RWPE1 (cell line): ENCODE data around the gene BPIFA1.

Experiments used
- CTCF ChIA-PET: fragments of 350-600 bp; sonication (Branson Sonifier 250); formaldehyde crosslinking; extraction: SDS; loops from one replicate; lab custom pipeline; 2021; lab: Yijun Ruan, JAX
- POLR2A ChIA-PET: fragments of 400-600 bp; formaldehyde crosslinking; extraction: SDS; loops from one replicate; lab custom pipeline; 2020; ENCODE audit warnings: antibody characterized with exemption; ENCODE audit not compliant: low non-redundant PET; lab: Yijun Ruan, JAX
- DNase-seq: peaks from one replicate; pipeline ENCODE4 v3.0.0; 2012; ENCODE audit warnings: low spot score
- H3K27ac ChIP-seq: fragments of 450-650 bp; 2 replicates; pipeline ENCODE4 v1.5.1; 2017
- TF ChIP-seq, protein P1 (sequence below): fragments of 450-650 bp; conservative IDR thresholded peaks from 2 replicates; pipeline ENCODE4 v1.5.1; 2017; ENCODE audit warnings: low read depth, mild to moderate bottlenecking

BPIFA1 gene

DNA sequence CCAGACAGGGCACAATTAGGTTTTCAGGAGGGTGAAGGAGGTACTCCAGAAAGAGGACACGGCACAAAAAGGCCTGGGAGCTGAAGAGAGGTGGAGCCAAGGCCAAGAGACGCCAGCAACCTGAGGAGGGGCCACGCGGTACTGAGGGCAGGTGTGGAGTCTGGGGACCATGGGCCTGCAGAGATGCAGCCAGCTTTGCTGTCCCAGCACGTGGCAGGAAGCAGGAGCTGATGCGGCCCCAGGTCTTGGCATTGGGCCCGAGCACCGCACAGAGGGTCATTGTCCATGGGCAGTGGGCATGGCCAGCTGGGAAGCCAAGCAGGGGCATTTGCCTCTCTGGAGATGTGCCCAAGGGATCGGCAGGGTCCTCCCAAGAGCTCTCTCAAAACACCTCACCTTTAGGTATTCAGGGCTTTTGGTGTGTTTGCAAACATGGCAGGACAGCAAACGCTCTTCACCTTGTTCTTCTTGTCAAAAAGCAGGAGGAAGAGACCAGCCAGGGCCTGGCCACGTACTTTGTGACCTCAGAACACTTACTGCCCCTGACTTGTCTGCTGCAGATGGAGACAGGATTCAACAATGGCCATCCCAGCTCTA lies 45.9 kb downstream of the BPIFA1 start:
- DNase-seq: no peak
- no peak overlapping the region for H3K27ac ChIP-seq
- ChIA-PET CTCF (interaction anchor here (0.5 to 1.2 kb wide), 3 partner anchors 18 to 194 kb away, joined by 3 to 4 read pairs (median 3); no protein-coding TSS in a partner anchor), POLR2A (no interaction called here)
- TF ChIP-seq, protein P1, sequence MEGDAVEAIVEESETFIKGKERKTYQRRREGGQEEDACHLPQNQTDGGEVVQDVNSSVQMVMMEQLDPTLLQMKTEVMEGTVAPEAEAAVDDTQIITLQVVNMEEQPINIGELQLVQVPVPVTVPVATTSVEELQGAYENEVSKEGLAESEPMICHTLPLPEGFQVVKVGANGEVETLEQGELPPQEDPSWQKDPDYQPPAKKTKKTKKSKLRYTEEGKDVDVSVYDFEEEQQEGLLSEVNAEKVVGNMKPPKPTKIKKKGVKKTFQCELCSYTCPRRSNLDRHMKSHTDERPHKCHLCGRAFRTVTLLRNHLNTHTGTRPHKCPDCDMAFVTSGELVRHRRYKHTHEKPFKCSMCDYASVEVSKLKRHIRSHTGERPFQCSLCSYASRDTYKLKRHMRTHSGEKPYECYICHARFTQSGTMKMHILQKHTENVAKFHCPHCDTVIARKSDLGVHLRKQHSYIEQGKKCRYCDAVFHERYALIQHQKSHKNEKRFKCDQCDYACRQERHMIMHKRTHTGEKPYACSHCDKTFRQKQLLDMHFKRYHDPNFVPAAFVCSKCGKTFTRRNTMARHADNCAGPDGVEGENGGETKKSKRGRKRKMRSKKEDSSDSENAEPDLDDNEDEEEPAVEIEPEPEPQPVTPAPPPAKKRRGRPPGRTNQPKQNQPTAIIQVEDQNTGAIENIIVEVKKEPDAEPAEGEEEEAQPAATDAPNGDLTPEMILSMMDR: no peak

DNA sequence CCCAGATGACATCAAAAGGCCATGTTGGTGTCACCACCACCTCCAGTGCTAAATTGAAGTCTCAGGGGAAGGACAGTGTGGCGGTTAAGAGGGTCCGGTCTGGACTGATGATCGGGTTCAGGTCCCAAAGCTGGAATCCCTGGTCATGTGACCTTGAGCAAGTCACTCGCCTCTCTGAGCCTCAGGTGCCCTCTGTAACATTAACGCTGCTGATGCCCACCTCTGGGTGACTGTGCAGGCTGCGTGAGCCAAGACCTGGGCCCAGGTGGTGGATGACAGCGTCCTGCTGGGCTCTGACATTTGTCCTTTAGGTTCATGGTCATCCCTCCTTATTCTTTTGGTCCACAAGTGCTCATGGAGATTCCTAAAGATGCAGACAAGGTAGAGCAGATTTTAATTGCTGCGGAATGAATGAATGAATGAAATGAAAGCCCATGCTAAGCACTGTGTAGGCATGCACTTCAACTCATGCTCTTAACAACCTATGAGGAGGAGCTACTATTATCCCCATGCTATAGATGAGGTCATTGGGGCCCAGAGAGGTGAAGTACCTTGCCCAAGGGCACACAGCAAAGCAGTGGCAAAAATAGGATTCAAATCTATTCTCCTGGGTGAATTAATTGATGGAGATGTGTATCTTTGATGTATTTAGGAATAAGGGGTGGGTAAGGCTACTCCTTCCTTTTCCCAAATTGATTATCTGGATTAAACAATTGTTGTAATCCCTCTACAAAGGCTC lies 46.6 kb downstream of the BPIFA1 start:
- CTCF ChIA-PET: interaction anchor here (1.1 to 1.2 kb wide), 4 partner anchors 9 to 20 kb away, joined by 3 to 5 read pairs (median 4); no protein-coding TSS in a partner anchor
- TF ChIP-seq, protein P1: no peak
- no peak for DNase-seq
- no peak overlapping the region for H3K27ac ChIP-seq
- POLR2A ChIA-PET: no interaction called here

DNA sequence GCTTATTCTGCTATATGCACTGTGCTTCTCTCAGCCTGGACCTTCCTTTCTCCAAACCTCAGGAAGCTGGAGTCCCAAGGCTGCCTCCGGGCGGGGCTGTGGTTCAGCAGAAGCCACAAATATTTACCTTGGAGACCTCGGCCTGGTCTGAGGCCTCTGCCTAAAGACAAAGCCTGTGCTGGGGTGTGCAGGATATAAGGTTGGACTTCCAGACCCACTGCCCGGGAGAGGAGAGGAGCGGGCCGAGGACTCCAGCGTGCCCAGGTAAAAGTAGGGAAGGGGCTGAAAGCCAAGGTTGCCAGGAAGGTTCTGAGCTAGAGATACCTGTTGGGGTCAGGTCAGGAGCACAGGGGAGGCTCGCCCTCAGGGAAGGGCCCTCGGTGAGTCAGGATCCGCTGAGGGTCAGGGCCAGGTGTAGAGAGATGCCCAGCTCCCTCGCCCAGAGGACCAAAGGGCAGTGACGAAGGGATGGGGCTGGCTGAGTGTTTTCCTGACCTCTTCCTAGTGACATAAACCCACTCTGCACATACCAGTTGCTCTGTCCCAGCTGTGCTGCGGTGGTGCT lies 47.3 kb downstream of the BPIFA1 start, which contains the start of gene BPIFB1:
Gene BPIFB1 (plus strand): TSS at position 224 of the 565 bp plus-strand sequence. CDS start 2,860 bp downstream, outside the sequence.
- no peak within 1 kb of the TSS for H3K27ac ChIP-seq
- TF ChIP-seq, protein P1: no peak
- POLR2A ChIA-PET: no interaction called here
- CTCF ChIA-PET: interaction anchor here (1.1 to 1.2 kb wide), 2 partner anchors 8 to 16 kb away, joined by 3 to 5 read pairs; no protein-coding TSS in a partner anchor
- DNase-seq: no peak

DNA sequence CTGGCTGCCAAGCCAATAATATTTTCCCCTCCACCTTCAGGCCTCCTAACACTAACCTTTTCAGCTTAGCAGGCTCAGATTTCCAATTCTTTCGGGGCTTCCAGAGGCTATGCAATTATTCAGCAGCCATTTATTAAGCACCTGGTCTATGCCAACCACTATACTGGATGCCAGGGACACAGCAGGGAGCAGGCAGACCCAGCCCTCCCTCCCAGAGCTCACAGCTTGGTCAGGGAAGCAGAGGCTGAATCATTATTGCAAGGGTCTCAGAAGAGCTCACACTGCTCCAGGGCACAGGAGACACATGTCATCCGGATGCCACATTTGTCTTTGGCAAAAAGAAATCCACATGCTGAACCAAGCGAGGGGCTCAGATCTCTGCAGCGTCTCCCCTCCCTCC lies 48.5 kb downstream of the BPIFA1 start:
- ChIA-PET CTCF (interaction anchor here (0.6 to 1.0 kb wide), 3 partner anchors 13 to 20 kb away, joined by 3 to 4 read pairs (median 4); no protein-coding TSS in a partner anchor), POLR2A (no interaction called here)
- TF ChIP-seq, protein P1: no peak
- DNase-seq: no peak
- no peak overlapping the region for H3K27ac ChIP-seq

DNA sequence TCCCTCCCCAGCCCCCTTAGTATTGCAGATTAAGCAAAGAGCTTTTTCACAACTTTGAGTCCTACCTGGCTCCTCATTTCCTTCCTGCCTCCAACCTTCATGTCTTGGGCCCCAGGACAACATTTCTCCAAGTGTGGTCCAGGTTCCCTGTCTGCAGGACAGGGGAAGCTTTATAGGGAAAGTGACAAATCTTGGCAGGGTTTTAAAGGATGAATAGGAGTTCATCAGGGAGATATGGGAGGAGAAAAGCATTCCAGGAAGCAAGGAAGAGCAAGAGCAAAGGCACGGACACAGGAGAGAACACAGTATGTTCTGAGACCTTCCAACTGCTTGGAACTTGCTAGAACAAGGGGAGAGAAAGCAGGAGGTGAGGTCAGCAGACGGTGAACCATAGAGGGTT lies 49.1 kb downstream of the BPIFA1 start:
- POLR2A ChIA-PET: no interaction called here
- CTCF ChIA-PET: interaction anchor here (0.5 to 2.1 kb wide), 4 partner anchors 11 to 22 kb away, joined by 3 to 8 read pairs (median 4); no protein-coding TSS in a partner anchor
- TF ChIP-seq, protein P1: no peak
- H3K27ac ChIP-seq: no peak overlapping the region
- no peak for DNase-seq

DNA sequence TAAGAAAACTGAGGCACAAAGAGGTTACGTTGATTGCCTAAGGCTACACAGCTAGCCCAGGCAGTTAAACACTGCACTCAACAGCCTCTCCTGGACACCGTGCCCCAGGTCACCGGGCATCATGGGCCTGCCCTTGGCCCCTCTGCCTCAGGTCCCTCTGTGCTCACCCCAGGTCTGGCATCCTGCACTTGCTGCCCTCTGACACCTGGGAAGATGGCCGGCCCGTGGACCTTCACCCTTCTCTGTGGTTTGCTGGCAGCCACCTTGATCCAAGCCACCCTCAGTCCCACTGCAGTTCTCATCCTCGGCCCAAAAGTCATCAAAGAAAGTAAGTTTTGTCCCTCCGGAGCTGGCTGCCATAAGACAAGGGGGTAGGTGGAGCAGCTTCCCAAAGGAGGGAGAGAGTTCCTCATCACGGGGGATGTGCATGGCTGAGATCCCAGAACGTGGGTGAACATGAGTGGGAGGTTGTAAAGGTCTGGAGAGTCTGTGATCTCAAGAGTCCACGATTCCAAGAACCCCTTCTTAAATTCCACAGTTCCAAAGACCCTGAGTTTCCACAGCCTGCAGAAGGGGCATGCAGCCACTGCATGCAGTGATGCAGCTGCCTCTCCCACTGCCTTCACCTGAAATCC lies 50.2 kb downstream of the BPIFA1 start:
- POLR2A ChIA-PET: no interaction called here
- CTCF ChIA-PET: interaction anchor here (0.6 to 2.1 kb wide), 4 partner anchors 23 to 384 kb away, joined by 3 to 8 read pairs (median 4); no protein-coding TSS in a partner anchor
- DNase-seq: no peak
- no peak overlapping the region for H3K27ac ChIP-seq
- TF ChIP-seq, protein P1: no peak
